GM21381 (cell line): ENCODE results near the gene SNX17.
"Not testable (repeated sequence)": the region's sequence is repeated elsewhere in the genome, so short reads cannot be mapped to it uniquely, and the experiment has no call there.

Experiments
- ATAC-seq: cut with Tn5 transposase; IDR thresholded peaks from one replicate; pipeline ENCODE4 v1.9.1; 2021; ENCODE audit warnings: mild to moderate bottlenecking, moderate library complexity; ENCODE audit not compliant: unreplicated experiment

SNX17 gene, protein sequence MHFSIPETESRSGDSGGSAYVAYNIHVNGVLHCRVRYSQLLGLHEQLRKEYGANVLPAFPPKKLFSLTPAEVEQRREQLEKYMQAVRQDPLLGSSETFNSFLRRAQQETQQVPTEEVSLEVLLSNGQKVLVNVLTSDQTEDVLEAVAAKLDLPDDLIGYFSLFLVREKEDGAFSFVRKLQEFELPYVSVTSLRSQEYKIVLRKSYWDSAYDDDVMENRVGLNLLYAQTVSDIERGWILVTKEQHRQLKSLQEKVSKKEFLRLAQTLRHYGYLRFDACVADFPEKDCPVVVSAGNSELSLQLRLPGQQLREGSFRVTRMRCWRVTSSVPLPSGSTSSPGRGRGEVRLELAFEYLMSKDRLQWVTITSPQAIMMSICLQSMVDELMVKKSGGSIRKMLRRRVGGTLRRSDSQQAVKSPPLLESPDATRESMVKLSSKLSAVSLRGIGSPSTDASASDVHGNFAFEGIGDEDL

DNA sequence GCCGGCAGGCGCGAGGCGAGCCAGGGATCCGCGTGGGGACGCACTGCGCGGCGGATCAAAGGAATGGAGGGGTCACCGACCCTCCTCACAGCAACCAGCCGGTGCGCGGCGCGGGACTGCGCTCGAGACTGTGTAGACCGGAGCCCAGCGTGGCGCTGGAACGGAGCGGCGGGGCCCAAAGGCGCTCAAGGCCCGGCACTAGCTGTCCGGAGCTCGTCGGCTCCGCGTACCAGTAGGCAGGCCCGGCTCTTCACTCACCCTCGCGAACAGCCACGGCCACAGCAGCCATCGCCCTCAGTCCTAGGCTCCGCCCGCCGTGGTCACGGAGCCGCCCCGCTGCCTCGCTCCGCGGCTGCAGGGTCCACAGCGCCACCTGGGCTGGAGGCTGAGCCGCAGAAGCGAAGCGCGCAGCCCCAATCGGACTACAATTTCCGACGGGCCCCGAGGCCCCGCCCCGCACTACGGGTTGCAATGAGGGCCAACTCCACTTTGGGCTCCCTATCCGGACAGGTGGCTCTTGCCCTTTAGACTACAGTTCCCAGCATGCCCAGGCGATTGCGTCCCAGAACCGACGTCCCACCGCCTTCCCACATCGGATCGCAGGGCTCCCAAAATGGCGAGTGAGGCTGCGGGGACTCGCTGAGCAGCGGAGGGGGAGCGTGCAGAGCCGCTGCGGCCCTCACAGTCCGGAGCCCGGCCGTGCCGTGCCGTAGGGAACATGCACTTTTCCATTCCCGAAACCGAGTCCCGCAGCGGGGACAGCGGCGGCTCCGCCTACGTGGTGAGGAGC lies at the start of gene SNX17, which contains the start of gene EIF2B4:
TSS of gene SNX17 (plus strand) at position 591 of the 790 bp plus-strand sequence. CDS start at position 719, 128 bp downstream.
TSS of gene EIF2B4 (minus strand) at position 313 of the 790 bp plus-strand sequence. CDS start at position 289, 24 bp downstream.
- peak; percentile 89 for ATAC-seq

DNA sequence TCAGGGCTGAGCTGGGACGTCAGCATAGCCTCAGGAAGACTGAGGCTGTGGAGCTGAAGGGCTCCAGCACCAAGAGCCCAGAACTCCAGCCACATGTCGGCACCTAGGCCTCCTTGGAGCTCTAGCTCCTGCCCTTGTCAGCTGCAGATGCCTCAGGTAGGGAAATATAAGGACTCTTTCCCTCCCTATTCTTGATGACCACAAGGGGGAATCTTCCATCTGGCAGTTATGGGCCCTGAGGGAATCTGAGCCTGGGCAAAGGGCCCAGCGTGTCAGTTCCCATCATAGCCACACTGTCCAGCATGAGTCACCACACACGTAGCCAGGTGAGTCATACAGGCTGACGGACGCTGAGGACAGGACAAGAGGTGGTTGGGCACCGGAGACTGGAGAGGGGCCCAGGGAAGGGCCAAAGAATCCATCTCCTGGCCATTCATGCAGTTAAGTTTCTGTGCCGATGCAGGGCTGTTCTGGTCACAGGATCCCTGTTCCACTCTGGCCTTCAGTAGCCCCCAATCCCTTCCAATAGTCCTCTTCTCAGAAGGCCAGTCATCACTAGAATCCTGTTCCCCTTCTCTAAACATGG lies 49.4 kb upstream of the SNX17 start:
- ATAC-seq = no peak

DNA sequence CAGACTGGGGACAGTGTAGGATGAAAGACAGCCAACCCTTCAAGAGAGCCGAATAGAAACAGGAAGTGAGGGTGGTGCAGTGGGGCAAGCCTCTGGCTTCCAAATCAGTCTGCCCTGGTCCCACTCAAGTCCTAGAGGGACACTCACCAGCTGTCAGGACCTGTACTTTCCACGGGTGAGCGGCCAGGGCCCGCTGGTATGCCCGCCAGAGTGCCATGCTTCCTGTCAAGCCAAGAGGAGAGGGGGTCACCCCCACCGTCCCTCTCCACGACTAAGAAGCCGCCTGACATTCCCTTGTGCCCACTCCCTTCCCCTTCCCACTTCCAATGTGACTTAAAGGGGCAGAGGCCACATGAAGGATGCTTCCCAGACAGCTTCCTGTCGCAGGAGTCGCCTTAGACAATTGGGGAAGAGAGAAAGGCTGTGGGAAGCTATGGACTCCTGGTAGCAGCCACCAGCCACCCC lies 48.1 kb upstream of the SNX17 start:
- no peak for ATAC-seq

DNA sequence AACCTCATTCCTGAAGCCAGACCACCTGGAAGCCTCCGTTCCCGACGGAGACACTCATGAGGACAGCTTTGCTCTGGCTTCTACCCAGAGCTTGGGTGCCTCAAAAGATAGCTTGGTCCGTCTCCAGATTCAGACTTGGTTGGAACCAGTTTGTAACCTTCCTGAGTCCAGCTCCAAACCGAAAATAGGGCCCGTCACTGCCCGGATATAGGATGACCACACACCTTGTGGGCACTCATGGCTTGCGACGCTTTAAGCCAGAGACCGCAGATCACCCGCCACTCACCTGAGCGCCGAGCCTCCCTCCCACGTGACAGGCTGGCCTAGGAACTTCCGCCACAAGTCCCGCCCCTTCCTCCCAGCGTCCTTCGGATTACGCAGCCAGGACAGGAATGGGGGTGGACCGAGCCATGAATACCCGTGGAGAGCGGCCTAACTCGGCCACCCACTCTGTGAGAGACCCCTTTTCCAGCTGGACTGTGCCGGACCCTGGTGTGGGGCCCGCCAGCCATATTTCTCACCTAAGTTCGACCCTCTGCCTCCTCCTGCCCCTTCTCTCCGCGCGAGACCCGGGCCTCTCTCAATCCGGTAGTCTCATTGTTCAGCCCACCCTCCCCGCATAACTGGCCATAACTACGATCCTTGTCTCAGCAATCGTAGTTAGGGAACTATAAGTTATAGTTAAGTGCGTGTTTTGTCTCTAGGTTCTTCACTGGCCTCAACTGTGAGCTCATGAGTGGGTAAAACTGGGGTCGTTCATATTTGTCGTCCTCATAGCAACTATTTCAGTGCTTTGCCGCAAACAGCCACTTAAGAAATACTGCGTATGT lies 47.4 kb upstream of the SNX17 start, which contains the start of gene MPV17:
TSS of gene MPV17 (minus strand) at position 332 of the 830 bp plus-strand sequence. CDS start 580 bp downstream, outside the sequence.
- peak; percentile 96 for ATAC-seq

DNA sequence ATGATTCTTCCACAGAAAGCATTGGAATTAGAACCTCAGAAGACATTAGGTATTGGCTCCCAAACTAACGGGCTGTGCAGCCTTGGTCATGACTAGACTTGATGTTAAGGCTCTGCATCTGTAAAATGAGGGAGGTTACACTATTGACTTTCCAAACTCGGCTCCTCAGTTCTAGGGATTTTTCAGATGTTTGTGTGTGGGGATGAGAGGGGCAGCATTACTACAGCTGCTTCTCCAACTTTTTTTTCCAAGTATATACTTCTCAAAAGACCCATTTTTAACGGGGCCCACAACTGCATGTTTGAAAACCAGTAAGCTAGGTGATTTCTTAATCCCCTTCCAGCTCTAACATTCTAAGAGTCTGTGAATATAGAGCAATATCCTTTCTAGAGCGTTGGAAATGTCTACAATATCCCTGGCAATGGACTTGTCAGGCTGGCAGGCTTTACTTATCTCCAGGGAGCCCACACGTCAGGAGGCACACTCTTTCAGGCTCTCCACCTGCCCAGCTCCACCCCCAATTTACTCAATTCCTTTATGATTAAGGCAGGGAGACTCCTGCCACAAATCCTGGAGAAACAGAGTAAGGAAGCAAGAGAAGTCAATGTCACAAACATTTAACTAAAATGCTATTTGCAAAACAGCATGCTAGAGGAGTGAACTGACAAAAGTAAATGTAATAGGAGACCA lies 46.7 kb upstream of the SNX17 start:
- no peak for ATAC-seq

DNA sequence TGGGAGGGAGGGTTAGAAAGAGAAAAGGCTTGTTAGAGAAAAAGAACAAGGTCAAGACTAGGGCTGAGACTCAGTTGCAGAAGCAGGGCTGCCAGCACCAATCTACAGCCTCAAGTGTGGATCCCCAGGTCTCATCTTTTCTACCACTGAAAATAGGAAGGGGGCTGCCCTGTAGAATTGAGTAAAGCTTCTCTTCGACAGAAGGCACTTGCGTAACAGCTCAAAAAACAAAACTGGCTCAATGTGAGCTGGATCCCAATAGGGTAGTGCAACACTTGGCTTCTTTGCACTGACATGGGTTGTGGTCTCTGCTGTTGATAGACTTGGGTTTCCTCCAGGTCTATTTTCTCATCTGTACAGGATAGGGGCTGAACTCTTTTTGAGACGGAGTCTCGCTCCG lies 45.7 kb upstream of the SNX17 start:
- ATAC-seq = no peak

DNA sequence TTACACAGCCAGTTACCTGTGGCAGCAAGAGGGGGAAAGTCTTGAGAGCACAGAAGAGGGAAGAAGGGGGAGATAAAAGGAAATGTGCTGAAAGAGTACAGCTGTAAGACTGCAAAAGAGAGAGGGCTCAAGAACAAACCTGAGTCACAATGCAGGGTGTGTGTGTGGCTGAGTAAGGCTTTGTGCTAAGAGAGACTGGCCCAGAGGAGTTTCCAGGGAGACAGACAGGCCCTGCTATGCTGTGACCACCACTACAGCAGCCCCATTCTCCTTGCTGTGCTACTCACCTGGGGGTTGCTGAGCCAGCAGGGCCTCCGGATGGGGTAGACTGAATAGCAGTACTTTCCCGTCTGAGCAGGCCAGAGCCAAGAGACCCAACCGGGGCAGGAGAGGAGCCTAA lies 35.1 kb upstream of the SNX17 start:
- ATAC-seq = no peak

DNA sequence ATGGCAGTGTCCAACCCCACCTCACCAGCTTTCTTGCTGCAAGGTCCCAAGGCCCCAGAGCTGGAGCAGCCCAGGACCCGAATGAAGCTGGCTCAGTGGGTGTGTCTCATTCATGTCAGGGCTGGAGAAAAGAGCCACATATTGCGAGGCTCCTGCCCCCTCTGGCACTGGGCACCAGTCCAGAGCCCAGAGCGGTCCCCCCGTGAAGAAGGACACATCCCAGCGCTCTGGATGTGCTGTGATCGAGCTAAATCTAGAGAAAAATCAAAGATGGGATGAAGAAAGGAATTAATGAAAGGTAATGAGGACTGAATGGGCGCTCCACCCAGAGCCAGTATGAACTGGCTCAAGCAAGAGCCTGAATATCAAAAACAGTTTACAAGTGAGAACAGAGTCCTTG lies 34.2 kb upstream of the SNX17 start:
- ATAC-seq = no peak

DNA sequence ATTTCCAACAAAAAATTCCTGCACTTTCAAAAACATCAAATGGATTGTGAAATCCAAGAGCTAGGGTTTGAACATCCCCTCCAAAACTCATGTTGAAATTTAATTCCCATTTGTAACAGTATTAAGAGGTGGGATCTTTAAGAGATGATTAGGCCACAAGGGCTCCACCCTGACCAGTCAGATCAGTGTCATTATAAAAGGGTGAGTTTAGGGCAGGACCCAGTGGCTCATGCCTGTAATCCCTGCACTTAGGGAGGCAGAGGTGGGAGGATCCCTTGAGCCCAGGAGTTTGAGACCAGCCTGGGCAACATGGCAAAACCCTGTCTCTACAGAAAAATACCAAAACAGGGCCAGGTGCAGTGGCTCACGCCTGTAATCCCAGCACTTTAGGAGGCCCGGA lies 22.8 kb upstream of the SNX17 start:
- no peak for ATAC-seq

DNA sequence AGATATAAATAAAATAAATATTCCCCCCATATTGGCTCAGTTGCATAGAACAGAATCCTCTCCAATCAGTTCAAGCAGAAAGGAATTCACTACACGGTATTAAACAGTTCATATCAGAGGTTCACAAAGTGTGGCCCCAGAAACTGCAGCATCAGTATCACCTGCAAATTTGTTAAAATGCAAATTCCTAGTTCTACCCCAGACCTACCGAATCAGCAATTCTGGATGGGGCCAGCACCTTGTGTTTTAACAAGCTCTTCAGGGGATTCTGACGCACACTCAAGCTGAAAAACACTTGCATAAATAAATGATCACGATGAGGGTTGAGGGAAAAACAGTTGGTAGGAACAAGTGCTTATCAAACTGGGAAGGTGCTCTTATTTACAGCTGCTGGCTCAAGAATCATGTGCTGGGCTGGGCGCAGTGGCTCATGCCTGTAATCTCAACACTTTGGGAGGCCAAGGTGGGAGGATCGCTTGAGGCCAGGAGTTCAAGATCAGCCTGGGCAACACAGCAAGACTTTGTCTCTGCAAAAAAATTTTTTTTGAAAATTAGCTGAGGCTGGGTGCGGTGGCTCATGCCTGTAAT lies 20.2 kb upstream of the SNX17 start:
- no peak for ATAC-seq

DNA sequence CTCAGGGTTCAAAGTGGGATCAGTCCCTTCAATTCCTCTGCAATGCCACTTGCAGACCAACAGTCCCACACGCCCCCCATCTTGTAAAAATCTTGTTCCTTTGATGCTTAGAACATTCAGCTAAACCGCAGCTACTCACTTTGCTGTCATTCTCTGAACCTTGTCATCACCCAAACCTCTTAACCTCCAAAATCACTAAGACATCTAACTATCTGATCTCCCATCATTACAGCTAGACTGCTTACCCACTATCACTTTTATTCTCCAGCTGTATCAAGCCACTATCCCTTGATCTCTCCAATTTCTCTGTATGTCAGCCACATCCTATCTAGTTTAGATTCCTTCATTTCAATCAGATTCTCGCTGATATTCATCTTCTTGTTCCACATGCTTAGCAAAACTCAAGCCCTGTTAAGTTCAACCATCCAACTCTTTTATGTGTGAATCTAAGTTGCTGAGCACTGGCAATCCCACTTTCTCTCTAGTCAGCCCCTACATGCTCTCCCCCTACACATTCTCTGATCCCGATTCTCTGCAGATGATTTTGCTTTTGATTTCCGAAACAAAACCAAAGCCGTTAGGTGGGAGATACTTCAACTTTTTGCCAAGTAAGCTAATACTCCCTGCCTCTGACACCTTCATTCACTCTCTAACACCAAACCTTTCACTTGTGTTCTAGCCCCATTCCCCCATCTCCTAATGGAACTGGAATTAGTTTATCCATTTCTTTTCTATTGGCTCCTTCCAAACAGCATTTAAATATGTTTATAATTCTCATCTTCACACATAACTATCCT lies 18.4 kb upstream of the SNX17 start:
- ATAC-seq = no peak

DNA sequence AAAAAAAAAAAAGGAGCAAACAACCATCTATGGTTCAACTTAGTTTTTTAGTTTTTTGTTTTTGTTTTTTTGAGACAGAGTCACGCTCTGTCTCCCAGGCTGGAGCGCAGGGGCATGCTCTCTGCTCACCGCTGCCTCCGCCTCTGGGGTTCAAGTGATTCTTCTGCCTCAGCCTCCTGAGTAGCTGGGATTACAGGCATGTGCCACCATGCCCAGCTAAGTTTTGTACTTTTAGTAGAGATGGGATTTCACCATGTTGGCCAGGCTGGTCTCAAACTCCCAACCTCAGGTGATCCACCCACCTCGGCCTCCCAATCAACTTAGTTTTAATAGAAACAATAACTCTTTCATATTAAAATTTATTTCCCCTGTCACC lies 17.0 kb upstream of the SNX17 start:
- not testable (repeated sequence) for ATAC-seq

DNA sequence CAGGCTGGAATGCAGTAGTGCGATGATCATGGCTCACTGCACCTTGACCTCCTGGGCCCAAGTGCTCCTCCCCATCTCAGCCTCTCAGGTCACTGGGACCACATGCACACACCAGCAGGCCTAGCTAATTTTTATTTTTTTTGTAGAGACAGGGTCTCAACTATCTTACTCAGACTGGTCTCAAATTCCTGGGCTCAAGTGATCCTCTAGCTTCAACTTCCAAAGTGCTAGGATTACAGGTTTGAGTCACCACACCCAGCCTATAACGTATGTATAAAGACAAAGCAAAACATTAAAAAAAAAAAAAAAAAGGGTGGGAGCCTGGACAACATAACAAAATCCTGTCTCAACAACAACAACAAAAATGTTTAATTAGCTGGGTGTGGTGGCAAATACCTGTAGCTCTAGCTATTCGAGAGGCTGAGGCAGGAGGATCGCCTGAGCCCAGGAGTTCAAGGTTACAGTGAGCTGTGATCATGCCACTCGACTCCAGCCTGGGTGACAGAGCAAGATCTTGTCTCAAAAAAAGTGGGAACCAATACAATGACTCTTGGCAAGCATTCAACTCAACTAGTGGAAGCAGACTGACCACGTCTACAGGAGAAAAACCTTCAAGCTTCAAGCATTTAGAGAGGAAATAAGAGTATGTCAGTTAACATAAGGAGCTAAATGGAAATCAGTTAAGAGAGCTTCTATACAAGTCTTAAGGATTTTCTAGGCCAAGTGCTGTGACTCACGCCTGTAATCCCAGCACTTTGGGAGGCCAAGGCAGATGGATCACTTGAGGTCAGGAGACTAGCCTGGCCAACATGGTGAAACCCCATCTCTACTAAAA lies 16.4 kb upstream of the SNX17 start:
- ATAC-seq = no peak

DNA sequence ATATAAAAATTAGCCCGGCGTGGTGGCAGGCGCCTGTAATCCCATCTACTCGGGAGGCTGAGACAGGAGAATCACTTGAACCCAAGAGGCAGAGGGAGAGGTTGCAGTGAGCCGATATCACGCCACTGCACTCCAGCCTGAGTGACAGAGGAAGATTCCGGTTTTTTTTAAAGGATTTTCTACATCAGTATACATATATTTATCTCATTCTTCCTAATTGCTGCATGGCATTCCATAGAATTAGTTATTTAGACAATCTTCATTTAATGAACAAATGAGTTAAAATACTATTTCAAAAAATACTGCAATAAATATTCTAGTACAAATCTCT lies 15.9 kb upstream of the SNX17 start:
- no peak for ATAC-seq

DNA sequence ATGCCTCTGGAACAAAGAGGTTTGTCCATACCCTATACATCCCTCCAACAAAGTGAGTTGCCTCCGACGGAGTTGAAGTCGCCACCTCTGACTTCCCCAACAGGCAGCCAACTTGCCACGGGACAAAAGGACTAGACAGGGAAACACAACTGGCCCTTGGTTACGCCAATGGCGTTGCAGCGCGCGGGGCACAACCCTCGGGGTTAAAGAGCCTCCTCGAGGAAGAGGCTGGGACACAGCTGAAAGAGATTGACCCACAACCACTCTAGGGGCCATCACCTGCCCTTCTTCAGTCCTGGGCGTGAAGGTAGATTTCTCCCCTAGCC lies 14.4 kb upstream of the SNX17 start:
- peak; percentile 40 for ATAC-seq

DNA sequence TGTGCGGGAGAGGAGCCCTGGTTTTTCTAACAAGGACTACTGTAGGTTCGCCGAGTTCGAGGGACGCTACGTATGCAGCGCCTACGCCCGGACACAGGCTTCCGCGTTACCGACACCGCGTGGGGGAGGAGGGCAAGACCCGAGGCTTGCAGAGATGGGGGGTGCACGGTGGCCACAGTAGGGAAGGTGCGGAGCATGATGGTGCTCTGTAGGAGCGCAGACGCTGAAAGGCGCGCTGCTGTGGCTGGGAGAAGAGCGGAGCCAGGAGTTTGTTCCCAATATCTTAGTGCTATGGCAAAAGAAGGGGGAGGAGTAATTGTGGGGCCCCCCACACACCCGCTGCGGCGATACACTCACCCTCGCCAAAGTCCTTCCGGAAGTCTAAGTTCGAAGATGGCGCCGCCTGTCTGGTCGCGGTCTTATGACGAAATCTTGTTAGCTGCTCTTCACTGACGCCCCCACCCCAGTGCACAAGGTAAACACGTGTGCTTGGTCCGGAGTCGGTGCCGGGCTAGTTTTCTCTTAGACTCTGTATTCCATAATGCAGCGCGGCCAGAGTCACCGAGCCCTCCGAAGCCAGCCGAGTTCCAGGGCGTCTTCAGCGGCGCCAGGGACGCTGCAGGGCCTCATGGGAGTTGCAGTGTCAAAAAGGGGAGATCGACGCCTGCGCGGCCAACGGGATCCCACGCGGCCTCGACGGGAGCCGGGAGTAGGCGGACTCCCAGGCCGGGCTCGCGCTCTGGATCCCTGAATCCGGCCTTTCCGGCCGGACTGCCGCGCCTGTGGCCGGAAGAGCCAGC lies 13.8 kb upstream of the SNX17 start, which contains the start of gene GTF3C2:
TSS of gene GTF3C2 (minus strand) at position 383 of the 800 bp plus-strand sequence. CDS start 13,210 bp downstream, outside the sequence.
- ATAC-seq = peak; percentile 74
